LNCAP (cell line): ENCODE data around the gene PIP5K1B.
A peak's percentile ranks its signal among the peaks of the same experiment; 100 is the strongest.

Experiments used
- CTCF ChIP-seq: fragments of 450-650 bp; IDR thresholded peaks from 2 replicates; pipeline ENCODE4 v1.5.1; 2017; ENCODE audit warnings: mild to moderate bottlenecking

PIP5K1B gene

GRCh38 chr9:68683433-68683832 lies 21.6 kb upstream of the PIP5K1B start:
- no peak for TF ChIP-seq CTCF

GRCh38 chr9:68685213-68685612 lies 19.8 kb upstream of the PIP5K1B start:
- no peak for TF ChIP-seq CTCF

- peak; percentile 71 for TF ChIP-seq CTCF
Observed at GRCh38 chr9:68685770-68686169, 19.3 kb upstream of the PIP5K1B start.

GRCh38 chr9:68690088-68690487 lies 15.0 kb upstream of the PIP5K1B start:
- no peak for TF ChIP-seq CTCF

- no peak for TF ChIP-seq CTCF
Observed at GRCh38 chr9:68692519-68692918, 12.5 kb upstream of the PIP5K1B start.

GRCh38 chr9:68694125-68694524 lies 10.9 kb upstream of the PIP5K1B start:
- TF ChIP-seq CTCF, result no peak

- TF ChIP-seq CTCF, result no peak
Observed at GRCh38 chr9:68697851-68698250, 7.2 kb upstream of the PIP5K1B start.

- no peak for TF ChIP-seq CTCF
Observed at GRCh38 chr9:68698943-68699509, 6.0 kb upstream of the PIP5K1B start.
